GM19397 (cell line): Measurements from ENCODE around the gene PZP.

Source experiments
- ATAC-seq: cut with Tn5 transposase; IDR thresholded peaks from one replicate; pipeline ENCODE4 v1.9.1; 2021; ENCODE audit warnings: mild to moderate bottlenecking, moderate library complexity; ENCODE audit not compliant: unreplicated experiment

The PZP gene

DNA sequence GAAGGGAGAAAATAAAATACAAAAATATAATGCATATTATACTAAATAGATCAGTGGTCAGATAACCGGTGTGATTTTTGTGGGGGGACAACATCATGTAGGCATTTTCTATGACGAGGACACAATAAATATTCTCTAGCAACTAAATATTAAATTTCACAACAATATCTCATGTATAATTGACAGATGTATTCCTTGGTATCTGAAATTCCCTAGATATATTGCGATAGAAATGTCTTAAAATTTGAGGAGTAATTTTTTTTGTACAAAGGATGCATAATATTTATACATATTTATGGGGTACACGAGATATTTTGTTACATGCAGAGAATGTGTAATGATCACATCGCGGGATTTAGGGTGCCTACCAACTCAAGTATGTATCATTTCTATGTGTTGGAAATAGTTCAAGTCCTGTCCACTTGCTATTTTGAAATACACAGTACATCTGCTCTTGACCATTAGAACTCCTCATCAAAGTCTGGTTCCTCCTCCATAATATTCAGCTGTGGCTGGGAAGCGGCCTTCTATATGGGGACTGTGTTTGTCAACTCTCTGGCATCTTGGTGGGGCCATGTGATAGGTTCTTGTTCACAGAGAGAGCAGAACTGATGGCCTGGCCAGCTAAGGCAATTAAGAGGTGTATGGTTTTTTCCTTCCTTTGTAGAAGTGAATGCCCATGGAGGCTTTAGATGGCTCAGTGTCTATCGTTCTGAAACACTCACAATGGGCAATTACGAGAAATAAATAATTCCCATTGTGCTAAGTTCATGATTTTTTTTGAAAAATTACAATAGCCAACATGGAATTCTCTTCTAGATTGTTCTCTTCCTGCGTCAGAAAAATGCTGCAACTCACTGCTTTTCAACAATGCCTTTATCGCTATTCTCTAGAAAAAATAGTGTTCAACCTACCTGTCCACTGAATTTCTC is 101.3 kb downstream of the PZP start:
- ATAC-seq = no peak

DNA sequence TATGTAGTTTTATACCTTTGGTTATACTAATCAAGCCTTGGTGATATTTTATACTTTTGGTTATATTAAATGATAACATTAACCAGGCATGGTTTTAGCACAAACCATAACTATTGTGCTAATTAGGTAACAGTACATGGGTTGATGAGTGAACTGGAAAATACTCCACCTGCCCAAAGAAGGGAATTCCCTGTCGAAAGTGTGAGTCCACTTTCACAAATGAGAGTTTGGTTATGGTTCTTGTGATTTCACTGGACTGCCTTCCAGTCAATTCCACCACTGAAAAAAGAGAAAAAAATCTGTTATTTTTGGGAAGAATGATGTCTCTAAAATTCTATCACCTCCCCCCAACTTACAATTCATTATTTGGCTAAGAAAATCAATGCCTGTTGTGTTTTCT is 102.1 kb downstream of the PZP start:
- ATAC-seq = no peak

DNA sequence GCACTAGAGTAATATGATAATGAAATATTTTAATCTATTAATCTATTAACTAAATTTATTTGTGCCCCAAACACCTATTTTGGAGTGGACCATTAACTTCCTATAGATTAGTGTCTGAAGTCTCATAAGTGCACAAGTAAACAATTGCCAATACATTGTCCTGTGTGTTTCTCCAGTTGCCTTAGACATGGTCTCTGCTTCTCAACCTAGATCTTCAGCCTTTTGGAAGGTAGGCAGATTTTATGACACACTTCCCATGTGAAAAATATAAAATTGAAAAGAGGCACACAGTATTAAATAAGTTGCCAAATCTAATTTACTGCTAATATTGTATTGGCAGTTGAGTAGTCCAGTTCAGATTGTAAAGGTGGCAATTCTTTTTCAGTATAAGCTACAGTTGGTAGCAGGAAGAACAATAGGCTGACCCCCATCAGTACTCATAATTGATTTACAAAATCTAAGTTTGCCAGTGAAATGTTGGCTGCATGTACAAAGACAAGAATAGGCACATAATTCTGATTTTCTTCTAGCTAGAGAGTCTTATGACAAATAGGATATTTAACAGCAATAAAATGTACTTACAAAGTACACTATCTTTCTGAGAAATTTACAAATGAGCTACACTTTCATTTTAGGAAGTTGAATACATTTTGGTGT is 103.3 kb downstream of the PZP start:
- ATAC-seq = no peak

DNA sequence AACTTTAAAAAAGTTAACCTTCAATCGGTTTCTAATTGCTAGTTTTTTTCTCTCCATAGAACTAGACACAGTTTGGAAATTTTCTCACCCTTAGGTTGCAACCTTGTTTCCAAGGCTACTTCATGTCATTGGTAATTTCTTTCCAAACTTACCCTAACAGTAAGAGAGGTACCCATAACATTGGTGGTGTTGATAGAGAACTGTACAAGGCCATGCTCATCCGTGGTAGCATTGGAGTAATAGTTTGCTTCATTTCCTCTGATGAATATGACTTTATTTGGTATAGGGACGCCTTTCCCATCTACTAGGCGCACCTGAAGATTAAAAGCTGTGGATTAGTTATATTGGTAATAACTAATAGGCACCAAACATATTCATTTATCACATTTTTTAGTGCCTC is 104.1 kb downstream of the PZP start:
- no peak for ATAC-seq

DNA sequence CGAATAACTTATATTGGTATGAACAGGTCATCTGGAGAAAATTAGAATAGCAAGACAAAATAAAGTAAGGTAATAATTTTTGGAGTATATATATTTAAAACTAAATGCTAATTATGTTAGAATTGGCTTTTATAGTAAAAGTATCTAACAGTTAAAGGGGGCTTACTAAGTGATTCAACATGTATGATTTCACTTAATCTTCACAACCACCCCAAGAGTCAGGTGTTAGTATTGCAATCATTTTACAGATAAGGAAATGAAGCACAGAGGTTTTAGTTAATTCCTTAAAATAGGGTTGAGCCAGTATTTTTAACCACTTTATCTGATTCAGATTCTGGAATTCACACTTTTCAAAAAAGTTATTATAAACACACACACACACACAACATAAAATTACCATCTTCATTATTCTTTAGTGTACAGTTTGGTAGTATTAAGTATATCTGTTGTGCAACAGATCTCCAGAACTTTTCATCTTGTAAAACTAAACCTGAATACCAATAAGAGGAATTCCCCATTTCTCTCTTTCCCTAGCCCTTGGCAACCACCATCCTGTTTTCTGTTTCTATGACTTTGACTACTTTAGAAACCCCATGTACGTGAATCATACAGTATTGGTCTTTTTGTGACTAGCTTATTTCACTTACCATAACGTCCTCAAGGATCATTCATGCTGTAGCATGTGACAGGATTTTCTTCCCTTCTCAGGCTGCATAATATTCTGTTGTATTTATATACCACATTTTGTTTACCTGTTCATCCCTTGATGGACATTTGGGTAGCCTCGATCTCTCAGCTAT is 104.9 kb downstream of the PZP start:
- ATAC-seq = no peak

DNA sequence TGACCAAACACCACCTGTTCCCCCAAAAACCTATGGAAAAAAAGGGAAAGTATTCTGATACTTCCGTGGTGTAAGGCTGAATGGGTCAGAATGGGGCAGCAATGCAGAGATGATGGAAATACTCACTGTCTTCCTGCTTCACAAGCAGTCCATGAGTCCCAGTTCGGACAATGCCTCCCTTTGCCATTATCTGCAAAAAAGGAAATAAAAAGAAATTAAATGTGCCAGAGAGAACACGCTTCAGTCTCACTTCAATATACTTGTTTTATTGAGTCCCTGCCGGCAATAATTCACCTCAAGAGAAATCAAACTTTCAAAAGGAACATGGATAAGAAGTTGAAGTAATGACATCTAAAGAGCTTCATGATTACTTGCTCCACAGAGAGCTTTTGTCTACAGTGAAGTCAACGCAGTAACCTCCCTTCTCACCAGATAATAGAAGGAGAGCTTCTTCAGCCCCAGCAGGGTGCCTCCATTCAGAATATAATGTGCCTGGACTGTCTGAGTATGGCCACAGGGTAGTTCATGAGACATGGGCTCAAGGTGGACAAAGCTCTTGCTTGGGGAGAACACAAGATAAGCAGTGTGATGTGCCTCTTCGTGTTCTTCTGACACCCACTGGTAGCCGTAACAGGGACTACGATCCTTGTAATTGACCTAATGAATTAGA is 107.0 kb downstream of the PZP start:
- no peak for ATAC-seq

DNA sequence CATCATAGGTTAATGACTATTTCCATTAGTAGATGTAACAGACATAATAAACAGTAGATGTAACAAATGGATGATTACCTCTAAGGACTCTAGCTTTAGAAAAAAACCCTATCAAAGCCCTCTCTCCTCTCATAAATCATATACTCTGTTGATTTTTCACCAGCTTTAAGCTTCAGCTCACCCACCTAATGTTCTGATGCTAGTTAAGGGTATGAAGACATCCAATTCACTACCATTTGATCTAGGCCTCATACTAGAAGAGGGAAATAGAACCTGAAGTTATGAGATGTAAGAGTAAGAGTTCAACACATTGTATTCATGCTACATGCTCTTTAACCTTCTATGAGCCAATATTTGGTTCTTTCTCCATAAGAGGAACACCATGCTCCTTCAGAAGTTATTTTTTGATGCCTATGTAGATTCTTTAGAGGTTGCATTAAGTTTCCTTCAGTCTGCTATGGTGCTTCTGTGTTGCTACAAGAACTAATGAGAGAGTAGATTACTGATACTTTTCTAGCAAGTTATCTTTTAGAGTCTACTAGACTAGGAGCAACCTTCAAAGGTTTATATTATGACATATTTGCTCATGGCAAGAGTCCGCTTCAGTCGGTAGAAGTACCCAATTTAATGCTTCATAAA is 108.5 kb downstream of the PZP start:
- no peak for ATAC-seq
